Embryonic facial prominence (tissue), 1 donor: ENCODE measurements around the gene FRMD3.

Experiments used
- DNase-seq: peaks from one replicate; pipeline ENCODE4 v3.0.0-alpha.2; 2016; ENCODE audit errors: extremely low spot score

FRMD3 gene

DNA sequence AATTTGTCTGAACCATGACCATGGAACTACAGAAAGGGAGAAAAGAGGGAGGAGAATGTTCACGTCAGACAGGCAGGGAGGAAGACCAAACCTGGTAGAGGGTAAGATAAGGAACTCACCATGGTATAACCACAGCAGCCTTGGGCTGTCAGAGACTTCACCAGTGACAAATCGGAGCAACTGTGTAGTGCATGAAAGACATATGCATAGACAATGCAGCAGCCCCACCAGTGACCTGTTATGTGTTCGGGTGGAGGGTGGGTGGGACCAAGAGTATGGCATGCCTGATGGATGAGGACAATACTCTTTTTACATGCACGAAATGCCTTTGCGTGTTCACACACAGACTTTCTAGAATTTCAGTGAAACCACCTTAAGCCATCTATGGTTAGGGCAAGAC lies 253.5 kb downstream of the FRMD3 start:
- DNase-seq, result no peak

DNA sequence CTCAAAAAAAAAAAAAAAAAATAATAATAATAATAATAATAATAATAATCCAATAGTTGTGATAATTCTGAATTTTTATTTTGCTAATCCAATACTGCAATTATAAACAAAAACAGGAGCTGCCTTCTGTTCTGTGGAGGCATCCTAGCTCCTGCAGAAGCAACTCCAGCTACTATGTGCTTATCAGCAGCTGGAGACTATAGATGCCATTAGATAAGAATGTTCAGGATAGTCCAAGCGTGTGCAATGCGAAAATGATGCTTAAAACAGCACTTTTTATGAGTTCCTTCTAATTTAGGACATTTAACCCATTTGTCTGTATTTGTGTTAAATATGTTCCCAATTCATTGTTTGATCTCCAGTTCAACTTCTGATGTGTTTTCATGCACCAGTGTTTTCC lies 254.7 kb downstream of the FRMD3 start:
- DNase-seq, result no peak

DNA sequence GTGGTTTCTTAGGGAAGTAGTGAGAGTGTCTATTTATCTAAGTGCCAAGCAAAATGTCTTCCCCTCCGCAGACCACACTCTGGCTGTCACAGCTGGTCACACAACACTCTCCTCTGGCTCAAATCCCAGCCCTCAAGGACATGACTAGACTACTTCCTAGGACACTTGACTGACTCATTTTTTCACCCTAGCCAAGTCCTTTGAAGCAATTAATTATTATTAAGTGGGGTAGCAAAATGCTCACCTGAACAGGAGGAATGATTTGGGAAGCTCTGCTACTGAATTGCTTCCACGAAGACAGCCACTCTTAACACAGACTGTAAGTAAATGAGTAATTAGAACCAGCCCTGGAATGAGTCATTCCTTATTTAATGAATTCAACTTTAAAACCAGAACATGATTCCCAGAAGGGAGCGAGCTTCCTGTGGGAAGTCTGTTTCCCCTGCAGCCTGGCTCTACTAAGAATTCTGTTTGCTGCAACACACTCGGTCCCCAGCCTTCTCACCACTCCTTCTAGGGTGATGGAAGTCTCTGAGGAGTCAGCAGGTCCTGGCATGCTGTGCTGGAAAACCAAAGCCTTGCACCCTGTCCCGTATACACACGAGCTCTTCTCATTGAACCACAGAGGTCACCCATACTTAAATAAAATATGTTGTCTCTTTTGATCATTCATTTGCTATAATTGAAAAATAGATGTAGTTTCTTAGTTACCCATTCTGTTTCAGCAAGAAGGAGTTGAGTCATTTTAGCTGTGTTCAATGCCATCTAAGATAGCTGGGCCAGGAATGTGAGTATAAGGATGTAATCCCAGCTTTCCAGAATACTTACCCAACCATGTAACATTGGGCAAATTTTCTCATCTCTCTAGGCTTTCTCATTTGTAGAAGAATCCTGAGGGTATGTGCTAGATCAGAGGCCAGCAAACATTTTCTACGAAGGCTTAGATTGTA lies 256.6 kb downstream of the FRMD3 start:
- no peak for DNase-seq

DNA sequence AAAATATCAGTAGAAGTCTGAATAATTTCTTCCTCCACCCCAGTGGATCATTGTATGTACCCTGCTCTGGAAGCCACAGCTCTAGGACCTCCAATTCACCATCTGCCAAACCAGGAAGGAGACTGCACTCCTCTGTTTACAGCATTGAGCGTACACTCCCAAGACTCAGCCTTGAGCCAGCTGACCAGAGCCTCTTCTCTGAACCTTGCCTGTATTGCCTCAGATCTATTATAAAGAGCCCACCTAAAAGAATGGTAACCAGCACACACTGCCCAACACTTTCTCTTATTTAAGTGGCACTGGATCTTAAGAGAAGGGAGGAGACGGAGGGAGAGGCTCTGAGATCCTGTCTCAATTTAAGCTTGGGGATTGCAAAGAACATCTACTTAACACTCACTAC lies 257.4 kb downstream of the FRMD3 start:
- DNase-seq, result no peak

DNA sequence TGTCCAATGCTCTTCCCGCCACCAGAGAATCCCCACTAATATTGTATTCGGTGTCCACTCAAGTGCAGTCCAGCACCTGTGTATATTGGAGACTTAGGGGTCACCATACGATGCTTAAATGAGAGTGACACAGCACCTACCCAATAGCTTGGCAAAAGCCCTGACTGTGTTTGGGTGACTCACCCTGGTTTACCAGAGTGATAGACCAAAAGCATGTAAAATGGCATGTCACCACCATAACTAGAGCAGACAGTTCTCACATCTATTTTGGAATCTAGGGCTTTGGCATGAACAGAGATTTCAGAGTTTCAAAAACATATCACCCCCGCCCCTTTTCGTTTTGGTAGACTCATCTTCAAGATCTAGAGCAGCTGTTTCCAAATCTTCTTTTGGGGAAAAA lies 257.9 kb downstream of the FRMD3 start:
- DNase-seq, result no peak

DNA sequence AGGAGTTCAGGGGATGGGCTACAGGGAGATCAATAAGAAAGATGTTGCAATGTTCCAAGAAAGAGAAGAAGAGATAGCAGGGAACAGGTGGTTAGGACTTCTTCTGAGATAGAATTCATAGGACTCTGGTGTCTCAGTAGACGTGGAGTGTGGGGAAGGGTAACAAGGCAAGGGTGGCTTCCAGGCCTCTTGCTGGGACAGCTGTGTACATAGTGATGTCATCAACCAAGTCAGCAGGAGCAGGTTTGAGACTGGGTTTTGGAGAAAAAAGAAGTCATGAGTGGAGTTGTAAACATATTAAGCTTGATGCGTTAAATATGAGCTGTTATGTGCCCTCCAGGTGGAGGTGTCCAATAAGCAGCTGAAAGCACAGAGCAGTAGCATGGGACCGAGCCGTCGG lies 263.4 kb downstream of the FRMD3 start:
- no peak for DNase-seq

DNA sequence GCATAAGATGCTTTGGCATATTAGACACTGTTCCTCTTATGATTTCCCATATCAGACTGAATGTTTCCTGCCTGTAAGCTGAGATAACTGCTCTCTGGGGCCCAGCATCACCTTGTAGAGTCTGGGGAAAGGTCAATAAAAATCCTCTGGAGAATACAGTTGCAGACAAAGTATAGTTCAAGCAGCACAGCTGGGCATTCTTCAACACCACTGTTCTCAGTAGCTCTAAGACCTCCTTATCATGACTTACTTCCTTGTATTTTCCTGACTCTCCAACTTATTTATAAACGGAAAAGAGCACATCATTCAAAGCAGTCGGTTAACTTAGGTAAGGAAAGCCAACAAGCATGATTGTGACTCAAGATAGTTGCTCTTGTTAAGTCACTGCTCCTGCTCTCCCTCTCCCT lies 266.5 kb downstream of the FRMD3 start:
- DNase-seq, result no peak

DNA sequence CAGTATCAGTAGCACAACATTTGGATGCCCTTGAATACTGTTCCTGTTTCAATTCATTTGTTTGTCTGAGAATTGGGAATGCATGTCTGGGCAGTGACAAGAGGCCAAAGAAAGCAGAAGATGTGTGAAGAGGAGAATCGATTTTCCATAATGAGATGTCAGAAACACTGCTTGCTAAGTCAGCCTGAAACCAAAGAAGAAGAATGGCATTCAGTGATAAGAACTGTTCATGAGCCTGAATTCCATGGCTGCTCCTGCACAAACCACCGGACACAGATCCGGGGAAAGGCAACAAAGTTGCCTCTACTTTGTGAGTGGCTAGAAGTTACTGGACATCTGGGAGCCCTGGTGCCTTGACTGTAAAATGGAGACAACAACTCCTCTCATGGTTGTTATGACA lies 268.1 kb downstream of the FRMD3 start:
- DNase-seq, result no peak

DNA sequence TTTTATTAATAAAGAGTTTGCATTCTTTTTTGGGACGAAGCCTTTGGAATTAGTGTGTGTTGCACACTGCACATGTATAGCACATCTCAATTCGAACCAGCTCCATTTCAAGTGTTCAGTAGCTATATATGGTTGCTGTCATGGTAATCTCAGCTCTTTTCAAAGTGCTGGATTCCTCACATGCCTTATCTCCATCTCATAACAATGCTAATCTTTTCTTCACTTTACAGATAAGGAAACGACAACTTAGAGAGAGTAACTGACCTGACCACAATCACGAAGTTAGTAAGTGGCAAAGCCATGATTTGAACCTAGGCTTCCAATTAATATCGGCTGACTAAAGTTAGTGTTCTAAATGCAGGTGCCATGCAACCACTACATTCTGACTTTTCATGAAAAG lies 270.5 kb downstream of the FRMD3 start:
- DNase-seq, result no peak

DNA sequence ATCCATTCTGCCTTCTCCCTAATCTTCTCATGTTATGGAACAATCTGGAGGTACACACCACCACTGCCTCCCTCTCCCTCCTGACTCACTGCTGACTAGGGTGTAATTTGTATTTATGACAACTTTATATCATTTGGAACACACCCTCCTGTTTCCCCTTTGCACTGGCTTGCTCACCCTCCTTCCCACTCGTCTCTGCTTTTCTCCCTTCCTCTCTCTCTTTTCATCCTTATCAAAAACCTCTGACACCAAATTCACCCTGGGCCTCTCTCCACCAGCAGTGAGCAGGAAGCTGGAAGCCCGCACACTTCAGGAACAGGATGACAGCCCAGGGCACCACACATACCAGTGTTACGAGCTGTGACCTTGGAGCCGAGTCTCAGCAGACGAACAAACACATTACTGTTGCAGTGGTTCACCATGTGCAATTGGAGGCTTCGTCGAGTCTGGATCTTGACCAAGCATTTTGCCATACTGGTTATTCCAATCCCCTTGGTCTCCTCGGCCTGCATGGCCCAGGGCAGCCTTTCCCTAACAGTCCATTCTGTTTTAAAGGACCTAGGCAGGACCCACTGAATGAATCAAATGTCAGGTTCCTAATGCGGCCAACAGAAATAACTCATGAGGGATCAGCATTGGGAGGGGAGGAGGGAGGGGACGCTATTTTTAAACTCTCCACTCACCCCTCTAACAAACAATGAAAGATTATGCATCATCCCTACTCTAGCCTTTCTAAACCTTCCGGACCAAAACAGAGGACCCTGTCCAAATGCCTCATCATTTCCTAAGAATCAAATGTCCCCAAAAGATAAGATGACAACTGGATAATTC lies 271.3 kb downstream of the FRMD3 start:
- DNase-seq, result no peak

DNA sequence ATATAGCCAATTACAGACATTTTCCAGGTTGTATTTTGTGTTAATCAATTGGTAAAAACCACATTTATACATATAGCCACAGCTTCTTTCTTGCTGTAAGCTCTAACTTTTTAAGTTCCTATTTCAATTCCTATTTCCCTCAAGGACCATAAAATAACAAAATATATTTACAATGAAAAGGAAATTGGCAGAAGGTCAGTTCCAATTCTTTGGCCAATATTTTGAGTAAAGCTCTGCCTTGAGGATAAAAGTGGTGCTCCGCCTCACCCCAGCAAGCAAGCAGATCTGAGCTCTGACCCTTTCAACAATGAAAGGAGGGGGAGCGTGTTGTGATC lies 271.9 kb downstream of the FRMD3 start:
- no peak for DNase-seq

DNA sequence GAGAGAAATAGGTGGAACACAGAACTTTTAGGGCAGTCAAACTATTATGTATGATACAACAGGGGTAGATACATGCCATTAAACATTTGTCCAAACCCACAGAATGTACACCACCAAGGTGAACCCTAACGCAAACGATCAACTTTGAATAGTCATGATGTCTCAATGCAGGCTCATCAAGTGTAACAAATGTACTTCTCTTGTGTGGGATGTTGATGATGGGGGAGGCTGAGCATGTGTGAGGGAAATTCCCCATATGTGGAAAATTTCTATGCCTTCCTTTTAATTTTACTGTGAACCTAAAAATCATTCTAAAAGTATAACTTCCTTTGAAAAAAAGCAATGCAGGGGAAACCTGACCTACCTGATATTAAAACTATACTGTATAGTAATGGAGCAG lies 273.9 kb downstream of the FRMD3 start:
- DNase-seq, result no peak

DNA sequence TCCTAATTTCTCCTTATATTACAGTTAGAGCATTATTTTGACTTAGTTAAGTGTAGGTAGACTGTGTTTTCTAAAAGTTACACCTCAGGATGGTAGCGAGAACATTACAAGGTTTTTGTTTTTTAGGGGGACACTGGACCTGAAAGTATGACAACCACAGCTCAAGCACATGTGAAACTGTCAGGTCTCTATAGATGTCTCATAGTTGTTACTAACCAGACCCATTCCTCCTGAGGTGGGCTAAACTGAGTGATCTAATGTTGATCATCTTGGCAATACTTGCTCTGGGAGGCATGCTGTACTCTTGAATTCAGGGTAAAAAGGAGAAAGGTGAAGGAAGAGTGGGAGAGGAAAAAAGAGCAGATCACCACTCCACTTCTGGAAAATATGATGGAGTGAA lies 278.6 kb downstream of the FRMD3 start:
- DNase-seq, result no peak

DNA sequence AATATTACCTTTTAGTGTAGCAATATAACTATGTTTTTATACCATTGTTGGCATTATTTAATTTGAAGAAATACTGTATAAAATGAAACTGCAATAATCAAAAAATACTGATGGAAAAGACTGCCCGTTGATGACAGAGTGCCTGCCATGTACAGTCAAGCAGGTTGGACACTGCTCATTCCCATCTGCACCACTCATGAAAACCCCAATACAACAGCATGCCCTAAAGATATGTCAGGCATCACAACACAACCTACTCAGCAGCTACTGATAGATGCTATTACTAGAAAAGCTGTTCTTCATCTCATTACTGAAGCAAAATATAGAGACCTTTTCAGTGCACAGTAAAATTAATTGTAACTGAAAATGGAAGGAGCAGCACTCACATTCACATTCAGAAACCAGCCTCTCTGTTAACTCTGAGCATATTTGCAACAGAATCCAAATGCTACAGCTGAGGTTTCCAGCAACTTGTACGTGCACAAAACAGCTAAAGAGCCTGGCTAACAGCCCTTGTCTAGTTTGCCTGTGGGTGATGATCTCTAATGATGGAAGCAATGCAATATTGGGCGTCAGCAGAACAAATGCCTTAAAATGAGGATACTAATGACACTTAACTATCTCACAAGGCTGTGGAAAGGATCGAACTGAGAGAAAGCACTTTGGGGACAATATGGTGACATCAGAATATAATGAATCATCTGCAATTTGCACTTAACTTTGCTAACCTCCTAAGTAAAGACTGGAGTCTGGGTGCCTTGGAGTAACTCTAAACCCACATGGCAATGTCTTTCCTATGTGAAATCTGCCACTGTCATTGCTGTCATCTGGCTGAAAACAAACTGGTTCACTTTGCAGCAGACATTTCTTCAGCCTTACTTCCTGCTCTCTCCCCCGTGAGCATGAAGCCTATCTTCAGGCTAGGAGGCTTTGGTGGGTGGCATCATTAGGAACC lies 280.0 kb downstream of the FRMD3 start:
- no peak for DNase-seq

DNA sequence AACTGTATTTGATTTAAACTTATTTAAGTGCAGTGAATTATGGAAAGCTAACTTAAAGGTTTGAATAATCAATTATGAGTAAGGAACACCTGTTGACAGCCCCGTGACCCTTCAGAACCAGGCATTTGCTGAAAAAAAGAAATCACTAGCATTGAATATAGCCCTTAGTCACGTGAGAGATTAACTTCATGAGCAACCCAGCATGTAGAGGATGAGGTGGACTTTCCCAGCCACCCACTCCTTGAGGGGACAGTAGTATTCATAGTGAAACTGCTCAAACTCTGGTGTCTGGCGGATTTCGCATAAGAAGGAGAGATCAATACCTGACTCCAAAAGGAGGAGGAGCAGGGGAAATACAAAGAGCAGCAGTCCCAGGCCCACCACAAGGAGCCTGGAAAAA lies 290.5 kb downstream of the FRMD3 start:
- DNase-seq, result no peak

DNA sequence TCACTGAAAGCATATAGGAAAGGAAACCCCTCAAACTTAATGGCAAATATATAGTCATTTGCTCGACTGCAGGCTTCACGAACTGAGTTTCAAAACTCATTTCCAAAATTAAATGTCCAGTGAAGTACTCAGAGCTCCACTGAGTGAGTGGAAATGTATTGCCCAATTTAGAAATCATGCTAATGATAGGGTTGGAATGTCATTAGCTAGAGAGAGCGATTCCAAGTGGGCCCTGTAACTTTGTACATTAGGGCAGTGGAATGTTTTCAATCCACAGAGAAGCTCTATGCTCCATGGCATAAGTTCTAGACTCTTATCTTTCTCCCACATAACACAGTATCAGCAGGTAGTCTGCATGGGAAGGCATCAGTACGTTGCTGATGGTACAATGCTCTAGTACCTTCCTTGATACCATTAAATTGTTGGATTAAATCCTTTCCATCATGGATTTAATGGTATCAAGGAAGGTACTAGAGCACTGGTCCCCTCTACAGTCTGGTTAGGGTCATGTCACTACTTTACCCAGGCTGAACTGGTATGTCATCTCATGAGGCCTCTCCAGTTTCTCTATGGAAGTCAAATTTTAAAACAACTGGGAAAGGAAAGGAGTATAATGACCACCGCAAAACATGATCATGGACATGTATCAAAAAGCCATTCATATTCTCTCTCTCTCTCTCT lies 292.1 kb downstream of the FRMD3 start:
- DNase-seq, result no peak

DNA sequence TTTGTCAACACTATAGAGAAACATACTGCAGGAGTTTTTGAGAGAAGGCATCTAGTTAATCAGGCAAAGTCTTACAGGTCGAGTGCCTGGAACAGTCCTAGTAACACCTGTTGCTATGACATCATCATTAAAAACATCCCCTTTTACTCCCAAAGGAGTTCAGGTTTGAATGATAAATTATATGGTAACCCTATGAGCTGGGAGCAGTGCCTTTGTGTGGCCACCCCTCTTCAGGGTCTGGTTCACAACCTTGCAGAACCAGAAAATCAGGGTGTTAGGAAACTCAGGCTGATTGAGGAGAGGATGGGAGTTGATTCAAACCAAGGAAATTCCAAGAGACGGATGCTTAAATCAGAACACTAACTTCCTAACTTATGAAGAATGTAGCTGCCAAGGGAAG lies 296.1 kb downstream of the FRMD3 start:
- no peak for DNase-seq

DNA sequence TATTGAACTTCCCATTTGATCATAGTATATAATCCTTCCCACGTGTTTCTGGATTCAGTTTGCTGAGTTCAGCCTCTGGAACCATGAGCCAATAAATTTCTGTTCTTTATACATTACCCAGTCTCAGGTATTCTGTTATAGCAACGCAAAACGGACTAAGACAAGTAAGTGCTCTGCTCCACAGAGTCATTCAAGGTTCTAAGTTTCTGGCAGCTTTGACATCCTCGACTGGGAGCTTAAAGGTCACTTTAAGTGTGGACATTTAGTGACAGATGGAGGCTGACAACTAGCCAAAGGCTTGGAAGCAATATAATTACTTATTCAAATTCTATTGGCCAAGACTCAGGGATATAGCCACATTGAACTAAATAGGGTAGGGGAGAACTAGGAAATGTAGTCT lies 297.5 kb downstream of the FRMD3 start:
- no peak for DNase-seq

DNA sequence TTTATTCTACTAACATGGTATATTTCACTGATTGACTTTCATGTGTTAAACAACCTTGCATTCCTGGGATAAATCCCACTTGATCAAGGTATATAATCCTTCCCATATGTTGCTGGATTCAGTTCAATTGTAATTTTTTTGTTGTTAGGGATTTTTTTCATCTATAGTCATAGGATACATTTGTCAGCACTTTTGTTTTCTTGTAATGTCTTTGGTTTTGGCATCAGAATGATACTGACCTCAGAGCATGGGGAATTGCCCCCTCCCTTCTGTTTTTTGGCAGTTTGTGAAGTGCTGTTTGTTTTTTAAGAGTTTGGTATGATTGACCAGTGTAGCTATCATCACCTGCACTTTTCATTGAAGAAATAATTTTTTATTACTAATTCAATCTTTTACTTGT lies 298.5 kb downstream of the FRMD3 start:
- DNase-seq, result no peak

DNA sequence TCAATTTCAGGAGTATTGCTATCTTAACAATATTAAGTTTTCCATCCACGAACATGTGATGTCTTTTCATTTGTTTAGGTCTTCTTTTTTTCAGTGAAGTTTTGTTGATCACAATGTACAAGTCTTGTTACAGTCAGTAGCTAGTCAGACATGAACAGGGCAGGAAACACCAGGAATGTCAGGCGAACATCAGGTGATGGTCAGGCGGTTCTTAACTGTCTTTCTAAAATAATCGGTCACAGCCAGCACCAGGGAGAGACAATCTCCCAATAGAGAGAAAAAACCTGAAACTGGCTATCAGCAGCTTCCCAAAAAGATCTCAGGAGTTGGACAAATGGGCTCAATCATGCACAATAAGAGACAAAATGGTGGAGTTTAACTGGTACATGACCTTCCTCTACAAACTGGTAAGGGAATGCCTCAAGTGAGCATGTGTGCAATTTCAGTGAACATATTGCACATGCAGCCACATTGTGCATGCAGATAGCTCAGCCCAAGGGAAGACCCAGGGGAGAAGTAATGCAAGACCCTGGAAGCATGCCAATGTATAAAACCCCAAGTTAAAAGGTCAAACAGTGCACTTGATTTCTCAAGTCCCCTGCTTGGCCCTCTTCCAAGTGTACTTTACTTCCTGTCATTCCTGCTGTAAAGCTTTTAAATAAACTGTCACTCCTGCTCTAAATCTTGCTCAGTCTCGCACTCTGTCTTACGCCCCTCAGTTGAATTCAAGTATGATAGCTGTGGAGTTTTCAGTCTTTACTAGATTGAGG lies 299.1 kb downstream of the FRMD3 start:
- DNase-seq, result peak; percentile 9
